DMS79 treated with DMSO at 0.1 percent for 48 hours (cell line): ENCODE measurements around the gene CANT1.
"Not testable (repeated sequence)": the region's sequence is repeated elsewhere in the genome, so short reads cannot be mapped to it uniquely, and the experiment has no call there.

Experiments used
- DNase-seq: peaks from one replicate; lab custom pipeline; 2025; lab: John Stamatoyannopoulos, UW

Gene CANT1

DNA sequence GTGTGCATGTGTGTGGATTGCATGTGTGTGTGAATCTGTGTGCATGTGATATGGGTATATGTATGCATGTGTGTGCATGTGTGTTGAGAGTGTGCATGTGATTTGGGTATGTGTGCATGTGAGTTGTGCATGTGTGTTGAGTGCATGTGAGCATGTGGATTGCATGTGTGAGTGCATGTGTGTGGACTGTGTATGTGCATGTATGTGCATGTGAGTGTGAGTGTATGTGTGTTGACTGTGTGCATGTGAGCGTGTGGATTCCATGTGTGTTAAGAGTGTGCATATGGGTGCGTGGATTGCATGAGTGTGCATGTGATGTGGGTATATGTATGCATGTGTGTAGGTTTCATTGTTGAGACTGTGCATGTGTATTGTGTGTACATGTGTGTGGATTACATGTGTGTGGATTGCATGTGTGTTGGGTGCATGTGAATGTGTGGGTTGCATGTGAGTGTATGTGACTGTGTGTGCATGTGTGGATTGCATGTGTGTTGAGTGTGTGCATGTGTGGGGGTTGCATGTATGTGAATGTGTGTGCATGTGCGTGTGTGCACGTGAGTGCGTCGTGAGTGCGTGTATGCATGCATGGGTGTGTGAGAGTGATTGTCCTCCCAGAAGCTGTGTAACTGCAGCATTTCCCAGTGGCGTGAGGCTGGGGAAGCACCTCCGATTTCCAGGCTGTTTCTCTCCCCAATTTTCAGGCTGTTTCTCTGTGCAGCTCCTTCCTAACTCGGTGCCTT, 33.8 kb upstream of the CANT1 start:
- DNase-seq, result no peak

DNA sequence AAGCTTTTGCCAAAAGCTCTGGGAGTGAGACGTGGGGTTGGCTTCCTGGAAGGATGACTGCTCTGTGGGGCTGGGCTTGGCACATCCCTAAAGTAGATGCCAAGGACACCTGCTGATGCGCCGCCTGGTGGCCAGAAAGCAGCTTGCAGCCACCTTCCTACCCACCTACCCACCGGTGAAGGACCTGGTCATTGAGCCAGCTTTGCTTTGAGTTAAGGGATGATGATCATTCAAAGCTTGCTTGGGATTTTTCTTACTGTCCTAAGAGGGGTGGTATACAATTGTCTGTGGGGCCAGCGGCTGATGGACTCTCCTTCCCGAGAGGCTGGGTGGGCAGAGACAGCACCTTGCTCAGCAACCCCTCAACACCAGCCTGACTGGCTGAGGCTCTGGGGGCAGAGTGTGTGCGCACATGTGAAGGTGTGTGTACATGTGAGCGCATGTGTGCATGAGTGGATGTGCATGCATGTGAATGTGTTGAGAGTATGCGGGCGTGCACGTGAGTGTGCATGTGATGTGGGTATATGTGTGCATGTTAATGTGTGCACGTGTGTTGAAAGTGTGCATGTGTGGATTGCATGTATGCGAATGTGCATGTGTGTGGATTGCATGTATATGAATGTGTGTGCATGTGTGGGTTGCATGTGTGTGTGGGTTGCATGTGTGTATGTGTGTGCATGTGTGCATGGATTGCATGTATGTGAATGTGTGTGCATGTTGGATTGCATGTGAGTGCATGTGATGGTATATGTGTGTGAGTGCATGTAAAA, 33.0 kb upstream of the CANT1 start:
- DNase-seq, result no peak

DNA sequence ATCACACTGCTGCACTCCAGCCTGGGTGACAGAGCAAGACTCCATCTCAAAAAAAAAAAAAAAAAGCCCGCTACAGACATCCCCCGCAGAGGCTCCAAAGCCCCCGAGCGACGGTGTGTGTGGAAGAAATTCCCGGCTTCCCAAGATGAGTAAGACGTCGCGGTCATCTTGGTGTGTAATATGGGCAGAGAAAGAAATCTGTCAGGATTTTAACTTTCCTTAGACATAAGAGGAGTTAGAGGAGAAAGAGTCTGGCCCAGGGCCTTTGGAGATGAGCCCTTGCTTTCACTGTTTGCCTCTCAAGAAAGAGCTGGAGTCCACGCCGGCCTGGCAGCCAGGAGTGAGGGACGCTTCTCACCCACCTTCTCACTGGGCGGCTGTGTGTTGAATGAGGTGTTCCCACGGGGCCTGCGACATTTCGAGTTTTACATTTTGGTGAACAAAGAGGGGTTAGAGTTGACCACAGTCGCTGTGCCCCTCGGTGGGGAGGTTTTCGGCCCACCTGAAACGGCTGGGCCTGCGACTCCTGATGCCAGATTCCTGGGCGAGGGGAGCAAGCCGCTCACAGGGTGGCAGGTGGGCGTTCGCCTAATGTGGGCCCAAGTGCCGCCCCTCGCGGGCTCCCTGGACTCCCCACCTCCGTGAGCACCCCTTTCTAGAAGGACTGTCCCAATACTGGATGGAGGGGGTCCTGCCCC, 32.3 kb upstream of the CANT1 start:
- no peak for DNase-seq

DNA sequence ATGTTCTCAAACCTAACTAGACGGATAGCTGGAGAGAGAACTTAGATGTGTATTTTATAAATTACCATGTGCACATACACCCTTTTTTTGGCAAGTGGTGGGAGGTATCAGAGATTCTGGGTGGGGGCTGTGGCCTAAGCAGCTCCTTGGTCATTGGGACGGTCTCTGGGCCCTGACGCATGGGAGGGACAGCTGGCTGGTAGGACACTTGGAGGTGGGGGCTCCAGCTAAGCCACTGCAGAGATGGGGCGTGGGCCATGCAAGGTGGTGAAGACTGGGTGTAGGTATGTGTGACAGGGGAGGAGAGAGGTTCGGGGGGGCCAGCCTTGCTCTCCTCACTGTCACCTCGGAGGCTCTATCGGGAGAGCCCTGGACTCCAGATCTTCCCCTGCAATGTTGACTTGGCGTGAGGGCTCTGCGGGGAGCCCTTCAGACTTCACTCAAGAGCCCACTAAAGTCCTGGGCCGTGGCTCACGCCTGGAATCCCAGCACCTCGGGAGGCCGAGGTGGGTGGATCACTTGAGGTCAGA, 31.5 kb upstream of the CANT1 start:
- no peak for DNase-seq

DNA sequence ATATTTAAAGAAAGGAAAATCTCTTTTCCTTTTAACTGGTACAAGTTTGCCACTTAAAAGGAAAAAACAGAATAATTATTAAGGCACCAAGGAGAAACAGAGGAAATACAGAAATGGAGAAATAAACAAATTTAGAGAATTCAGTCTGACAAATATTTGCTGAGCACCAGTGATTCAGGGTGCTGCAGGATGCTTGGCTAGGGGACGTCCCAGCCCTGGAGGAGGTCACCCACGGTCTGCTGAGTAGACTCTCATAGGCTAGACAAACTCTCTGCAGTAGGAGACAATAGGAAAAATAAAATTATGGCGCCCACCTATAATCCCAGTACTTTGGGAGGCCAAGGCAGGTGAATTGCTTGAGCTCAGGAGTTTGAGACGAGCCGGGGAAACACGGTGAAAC, 30.3 kb upstream of the CANT1 start:
- no peak for DNase-seq

DNA sequence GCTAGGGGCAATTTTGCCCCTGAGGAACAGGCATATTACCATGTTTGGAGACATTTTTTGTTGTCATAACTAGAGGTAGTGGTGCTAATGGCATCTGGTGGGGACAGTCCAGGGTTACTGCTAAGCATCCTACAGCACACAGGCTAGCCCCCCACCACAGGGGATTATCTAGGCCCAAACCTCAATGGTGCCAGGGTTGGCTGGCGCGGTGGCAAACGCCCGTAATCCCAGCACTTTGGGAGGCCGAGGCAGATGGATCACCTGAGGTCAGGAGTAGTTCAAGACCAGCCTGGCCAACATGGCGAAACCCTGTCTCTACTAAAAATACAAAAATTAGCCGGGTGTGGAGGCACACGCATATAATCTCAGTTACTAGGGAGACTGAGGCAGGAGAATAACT, 29.6 kb upstream of the CANT1 start:
- no peak for DNase-seq

DNA sequence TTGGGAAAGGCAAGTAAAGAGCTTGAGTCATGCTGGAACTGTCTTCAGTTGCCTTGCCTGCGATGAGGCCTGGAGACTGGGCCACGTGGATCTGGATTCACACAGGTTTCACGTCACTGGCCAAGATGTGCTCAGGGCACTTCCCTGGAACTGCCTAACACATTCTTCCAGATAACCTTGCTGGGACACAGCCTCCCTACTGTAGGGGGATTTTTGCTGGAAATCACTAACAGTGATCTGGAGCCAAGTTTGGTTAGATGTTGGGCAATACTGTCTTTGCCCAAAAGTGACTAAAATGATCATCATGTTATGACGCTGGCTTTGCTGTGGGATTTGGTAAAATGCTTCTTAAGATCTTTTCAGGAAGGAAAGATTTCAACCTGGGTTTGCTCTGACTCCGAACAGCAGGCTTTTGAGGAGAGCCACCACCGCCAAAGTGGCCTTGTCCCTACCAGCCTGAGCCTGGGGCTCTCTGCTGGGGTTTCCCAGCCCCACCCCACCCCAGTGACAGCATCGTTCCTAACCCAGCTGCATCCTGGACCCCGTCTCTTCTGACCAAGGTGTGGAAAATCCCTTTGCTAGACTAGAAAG, 29.1 kb upstream of the CANT1 start:
- no peak for DNase-seq

DNA sequence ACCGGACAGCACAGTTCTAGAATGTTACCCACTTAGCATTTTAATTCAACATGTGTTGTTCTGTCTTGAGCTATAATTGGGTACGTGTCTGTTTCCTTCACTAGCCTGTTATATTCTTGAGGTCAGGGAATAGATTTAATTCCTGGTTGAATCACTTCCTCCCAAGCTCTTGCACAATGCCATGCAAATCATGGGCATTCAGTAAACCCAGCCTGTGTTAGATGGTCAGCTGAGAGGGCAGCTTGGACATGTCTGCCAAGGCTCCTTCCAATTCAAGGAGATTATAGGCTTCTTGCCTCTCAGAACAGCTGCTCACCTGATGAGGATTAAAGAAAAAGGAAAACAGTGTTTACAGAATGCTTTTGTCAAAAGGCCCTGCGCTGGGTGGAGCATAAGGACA, 27.0 kb upstream of the CANT1 start:
- DNase-seq, result no peak

DNA sequence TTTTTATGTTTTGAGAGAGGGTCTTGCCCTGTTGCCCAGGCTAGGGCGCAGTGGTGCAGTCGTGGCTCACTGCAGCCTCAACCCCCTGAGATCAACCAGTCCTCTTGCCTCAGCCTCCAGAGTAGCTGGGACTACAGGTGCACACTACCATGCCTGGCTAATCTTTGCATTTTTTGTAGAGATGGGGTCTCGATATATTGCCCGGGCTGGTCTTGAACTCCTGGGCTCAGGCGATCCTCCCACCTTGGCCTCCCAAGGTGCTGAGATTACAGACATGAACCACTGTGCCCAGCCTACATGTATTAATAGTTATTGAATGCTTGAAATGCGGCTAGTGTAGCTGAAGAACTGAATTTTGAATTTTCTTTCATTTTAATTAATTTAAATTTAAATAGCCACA, 26.6 kb upstream of the CANT1 start:
- no peak for DNase-seq

DNA sequence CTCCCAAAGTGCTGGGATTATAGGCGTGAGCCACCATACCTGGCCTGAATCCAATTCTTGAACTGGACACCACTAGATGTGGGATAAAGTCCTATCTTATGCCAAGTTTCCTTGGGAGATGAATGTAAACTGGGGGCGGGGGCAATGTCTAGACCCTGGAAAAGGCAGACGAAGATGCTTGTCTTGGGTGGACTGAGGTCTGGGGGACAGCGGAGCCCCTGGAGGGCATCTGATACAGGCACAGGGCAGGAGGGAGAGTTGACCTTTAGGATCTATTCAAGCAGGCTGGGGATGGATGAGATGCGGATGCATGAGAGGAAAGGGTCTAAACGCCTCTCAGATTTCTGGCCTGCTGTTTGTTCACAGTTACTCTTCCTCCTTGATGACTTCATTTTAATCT, 26.1 kb upstream of the CANT1 start:
- DNase-seq, result no peak

DNA sequence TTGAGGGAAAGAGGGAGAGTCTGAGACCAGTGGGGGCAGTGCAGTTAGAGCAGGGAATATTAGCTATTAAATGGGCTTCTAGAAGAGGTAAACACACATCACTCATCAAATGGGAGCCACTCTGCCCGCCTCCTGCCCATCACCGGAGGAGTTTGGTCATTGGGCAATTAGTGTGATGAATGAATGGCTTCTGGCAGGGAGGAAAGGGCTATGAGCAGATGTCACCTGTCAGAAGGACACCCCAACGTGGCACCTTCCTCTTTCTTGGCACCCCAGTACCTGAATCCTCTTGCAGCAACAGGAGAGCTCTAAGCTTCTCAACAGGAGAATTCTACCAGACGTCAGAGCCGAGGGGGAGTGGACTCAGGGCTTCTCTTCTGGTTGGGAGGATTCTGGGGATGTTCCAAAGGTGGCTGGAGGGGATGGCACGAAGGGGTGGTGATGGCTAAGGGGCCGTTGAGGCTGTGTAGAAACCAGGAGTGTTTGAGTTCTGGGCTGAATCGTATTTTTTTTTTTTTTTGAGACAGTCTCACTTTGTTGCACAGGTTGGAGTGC, 25.4 kb upstream of the CANT1 start:
- DNase-seq, result no peak

DNA sequence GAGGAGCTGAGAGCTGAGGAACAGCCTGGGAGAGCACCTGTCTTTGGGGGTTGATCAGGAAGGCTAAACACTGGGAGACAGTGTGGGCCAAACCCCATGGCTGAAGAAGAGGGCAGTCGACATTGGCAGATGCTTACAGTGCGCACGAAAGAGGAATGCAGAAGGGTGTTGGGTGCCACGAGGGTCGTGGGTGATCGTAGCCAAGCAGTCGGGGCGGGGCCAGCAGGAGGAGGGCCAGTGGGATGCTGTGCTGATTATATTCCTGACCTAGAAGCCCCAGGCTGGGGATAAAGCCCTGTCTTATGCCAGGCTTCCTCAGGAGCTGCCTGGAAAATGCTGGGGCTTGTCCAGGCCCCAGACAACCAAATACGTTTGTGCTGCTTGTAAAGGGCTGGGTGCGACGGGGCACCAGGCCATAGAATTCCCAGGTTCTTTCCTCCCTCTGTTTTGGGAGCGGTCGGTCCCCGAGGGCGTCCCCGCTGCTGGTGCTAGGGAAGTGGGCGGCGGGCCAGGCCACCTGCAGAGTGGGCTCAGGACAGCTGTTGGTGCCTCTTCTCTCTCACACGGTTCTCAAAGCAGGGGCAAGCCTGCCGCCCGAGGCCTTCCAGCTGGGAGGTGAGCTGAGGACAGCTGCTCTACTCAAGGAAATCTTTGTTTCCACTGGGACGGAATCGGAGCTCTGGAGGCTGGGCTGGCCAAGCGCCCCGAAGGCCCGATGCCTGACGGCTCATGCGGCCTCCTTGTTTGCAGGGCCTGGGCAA, 24.4 kb upstream of the CANT1 start:
- DNase-seq, result peak; percentile 39

DNA sequence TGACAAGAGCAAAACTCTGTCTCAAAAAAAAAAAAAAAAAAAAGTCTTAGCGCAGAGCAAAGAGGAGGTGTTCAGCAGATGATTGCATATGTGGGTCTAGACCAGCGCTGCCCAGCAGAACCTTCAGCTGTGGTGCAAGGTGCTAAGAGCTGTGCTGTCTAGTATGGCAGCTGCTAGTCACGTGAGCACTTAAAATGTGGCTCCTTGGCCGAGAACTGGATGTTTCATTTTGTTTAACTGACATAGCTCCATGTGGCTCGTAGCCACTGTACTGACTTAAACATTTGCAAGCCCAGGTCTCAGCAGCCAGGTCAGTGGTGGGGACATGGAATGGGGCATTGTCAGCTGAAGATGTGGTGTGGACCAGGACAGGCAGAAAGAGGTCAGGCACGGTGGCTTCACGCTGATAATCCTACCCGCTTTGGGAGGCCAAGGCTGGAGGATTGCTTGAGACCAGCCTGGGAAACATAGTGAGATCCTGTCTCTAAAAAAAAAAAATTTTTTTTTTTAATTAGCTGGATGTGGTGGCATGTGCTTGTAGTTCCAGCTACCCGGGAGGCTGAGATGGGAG, 23.6 kb upstream of the CANT1 start:
- DNase-seq, result no peak

DNA sequence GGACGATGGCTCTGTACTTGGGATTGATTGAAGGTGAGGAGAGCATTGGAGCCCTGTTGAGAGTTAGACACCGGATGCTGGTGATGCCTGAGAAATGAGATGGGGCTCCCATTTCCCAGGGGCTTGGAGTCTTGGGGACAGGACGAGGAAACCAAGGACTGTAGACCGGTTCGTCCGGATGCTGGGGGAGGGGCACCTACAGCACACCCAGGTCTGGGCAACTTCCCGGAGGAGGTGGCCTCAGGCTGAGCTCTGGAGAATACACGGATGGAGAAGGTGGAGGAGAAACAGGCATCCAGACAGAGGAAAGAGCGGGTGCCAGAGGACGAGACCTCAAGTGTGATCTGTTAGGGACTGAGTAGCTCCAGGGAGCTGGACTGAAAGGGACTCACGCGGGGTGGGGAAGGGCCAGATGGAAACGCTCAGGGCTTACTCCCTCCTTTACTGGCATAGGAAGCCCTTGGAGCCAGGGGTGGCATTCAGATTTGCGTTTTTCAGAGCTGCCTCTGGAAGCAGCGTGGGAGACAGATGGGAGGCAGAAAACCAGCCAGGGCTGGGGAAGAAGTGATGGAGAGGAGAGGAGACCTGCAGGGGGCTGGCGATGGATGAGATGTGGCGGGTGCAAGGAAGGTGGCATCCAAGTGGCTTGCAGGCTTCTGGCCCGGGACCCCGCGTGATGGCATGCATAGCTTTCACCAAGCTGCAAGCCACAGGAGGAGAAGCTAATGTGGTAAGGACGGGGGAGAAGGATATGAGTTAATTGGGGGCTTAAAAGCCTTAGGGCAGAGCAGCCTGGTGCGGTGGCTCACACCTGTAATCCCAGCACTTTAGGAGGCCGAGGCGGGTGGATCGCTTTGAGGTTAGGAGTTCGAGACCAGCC, 22.7 kb upstream of the CANT1 start:
- no peak for DNase-seq

DNA sequence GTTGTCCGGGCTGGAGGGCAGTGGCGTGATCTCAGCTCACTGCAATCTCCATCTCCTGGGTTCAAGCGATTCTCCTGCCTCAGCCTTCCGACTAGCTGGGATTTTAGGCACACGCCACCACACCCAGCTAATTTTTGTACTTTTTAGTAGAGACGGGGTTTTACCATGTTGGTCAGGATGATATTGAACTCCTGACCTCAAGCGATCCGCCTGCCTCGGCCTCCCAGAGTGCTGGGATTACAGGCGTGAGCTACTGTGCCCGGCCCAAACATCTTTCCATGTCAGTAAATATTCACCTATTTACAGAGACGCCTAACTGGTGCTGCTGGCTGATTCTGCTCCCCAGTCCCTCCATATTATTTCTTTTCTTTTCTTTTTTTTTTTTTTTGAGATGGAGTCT, 21.1 kb upstream of the CANT1 start:
- DNase-seq, result not testable (repeated sequence)

DNA sequence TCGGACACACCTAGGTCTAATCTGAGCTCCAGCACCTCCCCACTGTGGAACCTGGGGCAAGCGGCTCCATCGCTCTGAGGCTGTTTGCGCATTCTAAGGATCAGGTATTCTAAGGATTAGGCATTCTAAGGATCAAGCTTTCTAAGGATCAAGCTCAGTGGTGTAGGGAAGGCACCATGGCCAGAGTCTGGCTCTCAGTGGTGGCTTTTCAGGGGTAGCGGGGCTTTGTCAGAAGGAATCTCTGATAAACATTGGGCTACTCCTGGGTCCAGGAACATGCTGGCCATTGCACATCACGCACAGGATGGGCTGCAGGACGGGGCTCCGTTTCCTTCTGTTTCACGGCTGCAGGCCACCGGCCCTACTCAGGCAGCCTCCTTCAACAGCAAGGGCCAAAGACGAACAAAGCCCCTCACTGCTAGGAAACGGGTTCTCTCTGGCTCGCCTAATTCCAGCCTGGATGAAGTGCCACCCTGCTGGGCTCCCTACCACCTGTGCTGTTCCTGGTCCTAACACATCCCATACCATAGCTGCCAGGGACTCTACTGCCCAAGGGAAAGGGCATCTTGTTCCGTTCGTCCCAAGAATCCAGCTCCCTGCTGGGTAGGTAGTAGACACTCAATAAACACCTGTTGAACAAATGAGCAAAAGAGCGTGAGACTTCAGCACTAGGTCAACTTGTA, 19.9 kb upstream of the CANT1 start:
- no peak for DNase-seq

DNA sequence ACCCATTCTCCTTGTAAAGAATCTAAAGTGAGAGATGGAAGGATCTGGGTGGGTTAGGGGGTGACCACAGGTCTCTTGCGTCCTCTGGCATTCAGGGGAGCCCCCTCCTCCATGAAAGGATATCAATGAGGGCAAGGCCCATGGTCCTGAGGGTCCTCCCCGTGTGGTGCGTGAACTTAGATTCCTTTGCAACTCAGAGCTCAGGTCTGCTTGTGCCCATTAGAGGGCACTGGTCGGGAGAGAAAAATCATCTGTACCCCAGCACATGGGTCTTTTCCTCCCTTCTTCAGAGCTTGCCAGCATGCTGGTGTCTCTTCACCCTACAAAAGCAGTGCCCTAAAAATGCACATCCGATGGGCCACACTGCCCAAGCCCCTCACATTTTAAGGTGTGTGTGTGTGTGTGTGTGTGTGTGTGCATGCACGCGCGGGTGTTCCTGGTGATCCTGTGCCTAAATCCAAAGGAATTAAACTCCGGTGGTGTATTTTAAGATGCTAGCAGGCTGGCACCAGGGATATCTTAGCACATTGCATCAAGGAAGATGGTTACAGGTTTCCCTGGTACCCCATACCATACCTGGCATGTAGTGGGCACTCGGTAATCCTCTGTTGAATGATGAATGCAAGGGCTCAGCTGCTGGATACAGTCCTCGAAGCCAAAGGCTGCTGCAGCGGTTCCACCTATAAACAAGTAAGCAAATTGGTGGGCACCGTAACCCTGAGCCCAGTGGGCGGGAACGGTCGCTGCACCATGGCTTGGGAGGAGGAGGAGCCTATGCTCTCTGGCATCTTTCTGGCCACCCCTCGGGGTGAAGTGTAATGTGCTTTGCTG, 19.1 kb upstream of the CANT1 start:
- no peak for DNase-seq

DNA sequence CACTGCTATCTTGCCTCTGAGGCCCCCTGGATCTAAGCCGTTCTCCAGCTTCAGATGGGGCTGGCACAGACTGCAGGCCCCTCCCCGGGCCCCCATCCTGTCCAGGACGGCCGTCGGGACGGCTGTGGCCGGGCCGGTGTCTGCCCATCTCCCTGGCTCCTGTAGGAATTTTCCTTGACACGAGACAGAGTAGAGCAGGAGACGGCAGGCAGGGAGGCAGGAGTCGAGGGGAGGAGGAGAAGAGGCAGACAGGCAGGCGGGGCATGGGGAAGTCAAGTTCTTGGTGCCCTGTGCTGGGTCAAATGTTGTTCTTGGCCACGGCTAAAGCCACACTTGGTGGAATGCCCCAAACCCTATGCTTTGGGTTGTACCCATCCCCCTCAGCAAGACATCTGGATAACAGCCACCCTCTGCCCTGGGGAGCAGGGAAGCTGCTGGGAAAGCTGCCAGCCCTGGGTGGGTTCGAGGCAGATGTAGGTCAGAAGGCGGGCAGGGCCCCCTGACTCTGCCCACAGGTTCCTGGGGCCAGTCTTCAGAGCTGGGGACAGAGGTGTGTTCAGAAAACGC, 18.4 kb upstream of the CANT1 start:
- no peak for DNase-seq
